NCI-H748 treated with DMSO at 0.1 percent for 48 hours (cell line): ENCODE results near the gene RNU4-1.
"Not testable (repeated sequence)": the region's sequence is repeated elsewhere in the genome, so short reads cannot be mapped to it uniquely, and the experiment has no call there.

ENCODE experiments used
- DNase-seq: peaks from one replicate; lab custom pipeline; 2025; lab: John Stamatoyannopoulos, UW

The RNU4-1 gene

DNA sequence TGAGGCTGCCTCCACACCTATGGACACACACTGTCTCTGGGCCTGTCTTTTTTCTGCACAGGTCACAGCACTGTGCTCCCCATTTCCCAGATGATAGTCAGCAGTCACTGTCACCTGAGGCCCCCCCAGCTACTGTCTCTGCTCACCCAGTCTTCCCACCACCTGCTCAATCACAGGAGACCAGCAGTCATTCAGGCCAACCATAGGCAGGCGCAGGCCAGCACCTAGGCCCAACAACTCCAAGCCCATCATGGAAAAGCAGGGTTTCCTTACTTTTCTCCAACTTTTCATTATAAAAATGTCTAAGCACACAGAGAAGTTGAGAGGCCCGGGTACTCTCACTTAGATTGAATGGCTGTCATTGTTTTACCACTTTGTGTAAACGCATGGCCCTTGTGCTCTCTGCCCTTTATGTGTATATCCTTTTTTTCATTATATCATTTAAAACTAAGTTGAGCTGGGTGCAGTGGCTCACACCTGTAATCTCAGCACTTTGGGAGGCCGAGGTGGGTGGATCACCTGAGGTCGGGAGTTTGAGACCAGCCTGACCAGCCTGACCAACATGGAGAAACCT, 34.6 kb downstream of the RNU4-1 start:
- no peak for DNase-seq

DNA sequence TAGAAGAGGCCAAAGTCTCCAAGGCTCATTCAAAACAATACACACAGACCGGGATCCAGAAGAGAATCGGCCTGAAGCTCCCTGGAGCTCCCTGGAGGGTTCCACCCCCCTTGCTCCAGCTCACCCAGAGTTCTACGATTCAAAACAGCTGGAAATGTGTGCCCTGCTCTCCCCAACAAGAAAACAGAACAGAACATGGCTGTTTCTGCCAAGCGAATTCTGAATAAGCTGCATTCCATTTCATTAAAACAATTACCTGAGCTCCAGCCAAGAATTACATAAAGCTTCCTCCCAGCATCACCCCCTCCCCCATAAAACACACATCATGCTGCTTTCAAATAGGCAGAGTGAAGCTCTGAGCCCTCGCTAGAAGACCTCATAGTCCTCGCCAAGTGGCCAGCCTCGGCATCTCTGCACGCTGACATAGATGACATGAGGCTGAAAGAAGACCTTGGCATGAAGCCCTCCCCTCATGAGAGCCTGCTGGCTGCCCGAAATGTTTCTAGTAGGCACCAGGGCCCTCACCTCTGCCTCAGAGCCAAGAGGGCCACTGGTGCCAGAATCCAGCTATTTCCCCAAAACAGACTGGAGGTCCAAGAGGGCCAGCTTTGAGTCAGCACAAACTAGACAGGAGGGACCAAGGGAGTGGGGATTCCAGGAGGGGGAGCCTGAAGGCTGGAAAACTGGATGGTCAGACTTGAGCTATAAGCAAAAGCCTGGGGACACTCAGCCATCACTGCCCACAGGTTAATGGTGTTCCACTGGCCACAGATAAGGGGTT, 35.8 kb downstream of the RNU4-1 start:
- no peak for DNase-seq

DNA sequence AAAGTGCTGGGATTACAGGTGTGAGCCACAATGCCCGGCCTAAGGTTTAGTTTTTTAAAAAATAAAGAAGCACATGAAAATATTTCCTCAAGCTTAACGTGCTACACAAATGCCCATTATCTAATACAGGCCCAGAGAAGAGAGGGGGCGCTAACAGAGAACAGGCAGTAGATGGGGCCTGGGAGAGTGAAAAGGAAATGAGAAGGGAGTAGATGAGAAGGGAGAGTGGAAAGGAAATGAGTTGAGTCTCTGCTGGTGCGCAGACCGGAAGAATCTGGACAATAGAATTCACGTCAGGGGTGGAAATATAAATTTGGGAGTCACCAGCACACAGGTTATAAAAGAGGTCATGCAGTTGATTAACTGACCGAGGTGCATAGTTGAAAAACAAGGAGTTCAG, 38.2 kb downstream of the RNU4-1 start:
- no peak for DNase-seq

DNA sequence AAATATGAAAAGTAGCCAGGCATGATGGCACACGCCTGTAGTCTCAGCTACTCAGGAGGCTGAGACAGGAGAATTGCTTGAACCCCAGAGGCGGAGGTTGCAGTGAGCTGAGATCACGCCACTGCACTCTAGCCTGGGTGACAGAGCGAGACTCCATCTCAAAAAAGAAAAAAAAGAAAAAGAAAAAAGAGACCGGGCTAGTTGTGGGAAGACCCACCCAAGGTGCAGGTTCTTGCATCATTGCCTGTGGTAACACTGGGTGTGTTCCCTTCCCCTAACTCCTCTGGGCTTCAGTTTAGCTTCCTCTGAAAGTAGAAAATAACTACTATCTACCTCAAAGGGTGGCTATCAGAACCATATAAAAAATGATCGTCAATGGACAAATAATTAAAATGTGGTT, 39.7 kb downstream of the RNU4-1 start:
- DNase-seq: not testable (repeated sequence)

DNA sequence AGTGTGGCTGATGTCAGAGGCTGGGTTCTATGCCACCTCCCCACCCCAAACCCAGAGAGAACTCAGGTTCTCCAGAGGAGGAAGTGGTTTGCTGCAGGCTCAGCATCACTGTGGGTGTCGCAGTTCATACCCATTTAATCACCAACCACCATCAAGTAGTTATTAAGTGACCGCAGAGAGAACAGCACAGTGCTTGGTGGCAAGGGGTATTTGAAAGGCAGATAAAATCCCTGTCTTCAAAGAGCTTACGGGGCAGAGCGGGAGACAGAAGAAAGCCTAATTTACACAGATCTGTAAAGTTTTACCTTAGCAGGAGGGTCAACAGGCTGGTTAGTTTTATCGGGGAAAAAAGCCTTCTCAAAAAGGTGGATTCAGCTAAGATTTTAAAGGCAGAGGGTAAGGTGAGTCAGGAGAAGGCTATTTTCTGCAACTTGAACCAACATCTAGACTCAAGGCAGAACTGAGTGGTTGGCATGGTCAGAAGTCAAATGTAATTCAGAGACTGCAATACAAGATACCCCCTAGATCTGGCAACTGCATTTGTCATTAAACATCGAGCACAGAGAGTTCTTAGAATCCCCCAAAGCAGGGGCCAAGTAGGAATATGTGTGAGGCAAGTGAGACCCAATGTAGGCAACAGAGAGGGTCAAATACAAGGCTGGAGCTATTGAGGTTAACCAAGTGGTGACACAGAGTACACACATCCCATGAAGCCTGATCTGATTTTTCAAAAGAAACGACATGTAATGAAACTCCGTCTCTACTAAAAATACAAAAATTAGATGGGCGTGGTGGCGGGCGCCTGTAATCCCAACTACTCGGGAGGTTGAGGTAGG, 40.7 kb downstream of the RNU4-1 start:
- no peak for DNase-seq

DNA sequence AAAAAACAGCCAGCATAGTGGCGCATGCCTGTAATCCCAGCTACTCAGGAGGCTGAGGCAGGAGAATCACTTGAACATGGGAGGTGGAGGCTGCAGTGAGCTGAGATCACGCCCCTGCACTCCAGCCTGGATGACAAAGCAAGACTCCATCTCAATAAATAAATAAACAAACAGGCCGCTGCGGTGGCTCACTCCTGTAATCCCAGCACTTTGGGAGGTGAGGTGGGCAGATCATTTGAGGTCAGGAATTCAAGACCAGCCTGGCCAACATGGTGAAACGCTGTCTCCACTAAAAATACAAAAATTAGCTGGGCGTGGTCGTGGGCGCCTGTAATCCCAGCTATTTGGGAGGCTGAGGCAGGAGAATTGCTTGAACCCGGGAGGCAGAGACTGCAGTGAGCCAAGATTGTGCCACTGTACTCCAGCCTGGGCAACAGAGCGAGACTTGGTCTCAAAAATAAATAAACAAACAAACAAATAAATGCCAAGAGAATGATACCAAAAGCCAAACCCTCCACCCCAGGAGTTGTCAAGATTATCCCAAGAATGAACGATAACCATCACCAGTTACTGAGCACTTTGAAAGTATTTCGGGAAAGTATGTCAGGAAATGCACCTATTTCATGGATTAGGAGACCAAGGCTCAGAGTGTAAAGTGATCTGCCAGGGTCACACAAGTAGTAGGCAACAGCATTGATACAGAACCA, 41.5 kb downstream of the RNU4-1 start:
- DNase-seq: not testable (repeated sequence)

DNA sequence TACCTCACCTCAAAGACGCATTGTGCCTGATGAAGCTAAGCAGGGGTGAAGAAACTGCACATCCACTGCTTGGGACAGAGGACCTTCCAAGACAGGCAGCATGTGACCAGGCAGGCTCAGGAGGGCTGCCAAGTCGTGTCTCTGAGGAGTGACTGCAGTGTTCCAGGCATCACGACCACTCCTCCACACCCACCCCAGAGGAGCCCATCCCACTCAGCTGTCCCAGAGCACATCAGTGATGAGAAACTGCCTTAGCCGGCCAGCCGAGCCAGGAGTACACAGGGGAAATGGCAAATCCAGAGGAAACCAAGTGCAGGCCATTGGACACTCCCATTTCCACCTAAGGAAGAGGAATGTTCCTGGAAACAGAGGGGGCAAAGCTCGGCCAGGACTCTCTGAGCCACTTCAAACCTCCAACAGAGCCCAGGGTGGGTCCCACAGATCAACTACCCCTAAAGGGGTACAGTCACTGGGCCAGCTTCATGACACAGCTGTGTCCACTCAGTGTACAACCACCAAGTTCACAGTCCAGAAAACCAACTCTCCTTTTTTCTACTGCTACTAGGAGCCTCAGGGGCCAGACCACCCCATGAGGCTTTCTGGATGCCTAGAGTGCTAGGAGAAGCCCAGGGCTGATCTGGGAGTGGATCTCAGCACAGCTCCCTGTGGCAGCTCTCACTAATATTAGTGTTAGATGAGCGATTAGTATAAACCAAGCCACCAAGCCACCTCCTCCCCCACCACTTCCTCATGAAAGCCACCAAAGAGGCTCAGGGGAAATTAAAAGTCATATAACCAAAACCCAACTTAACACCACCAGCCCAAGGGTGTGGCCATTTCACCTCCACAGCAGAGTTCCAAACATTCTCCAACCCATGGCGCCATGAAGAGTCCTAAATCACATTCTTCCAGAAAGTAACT, 42.9 kb downstream of the RNU4-1 start:
- no peak for DNase-seq

DNA sequence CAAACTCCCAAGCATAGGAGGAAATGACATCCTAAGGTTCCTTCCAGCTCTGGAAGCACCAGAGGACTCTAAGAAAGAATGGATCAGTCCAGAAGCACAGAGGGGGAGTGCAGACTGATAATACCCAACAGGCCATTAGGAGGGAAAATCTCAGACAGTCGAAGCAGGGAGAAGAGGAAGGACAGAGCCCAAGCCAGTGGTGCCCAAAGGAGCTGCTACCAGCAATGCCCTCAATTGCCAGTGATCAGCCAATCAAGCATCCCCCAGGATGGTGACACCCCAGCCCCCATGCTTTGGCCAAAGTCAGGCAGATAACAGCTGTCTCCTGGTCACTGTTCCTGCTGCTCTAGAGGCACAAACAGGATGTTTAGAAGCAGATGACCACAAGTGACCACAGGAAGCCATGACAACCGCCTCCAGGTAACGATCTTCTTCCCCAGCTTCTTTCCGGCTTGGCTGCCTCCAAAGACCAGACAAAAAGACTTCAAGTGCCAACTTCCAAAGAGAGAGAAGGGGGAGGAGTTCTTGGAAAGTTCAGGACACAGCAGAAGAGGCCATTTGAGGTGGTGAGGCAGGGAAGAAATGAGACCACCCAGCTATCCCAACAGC, 43.7 kb downstream of the RNU4-1 start:
- DNase-seq: no peak

DNA sequence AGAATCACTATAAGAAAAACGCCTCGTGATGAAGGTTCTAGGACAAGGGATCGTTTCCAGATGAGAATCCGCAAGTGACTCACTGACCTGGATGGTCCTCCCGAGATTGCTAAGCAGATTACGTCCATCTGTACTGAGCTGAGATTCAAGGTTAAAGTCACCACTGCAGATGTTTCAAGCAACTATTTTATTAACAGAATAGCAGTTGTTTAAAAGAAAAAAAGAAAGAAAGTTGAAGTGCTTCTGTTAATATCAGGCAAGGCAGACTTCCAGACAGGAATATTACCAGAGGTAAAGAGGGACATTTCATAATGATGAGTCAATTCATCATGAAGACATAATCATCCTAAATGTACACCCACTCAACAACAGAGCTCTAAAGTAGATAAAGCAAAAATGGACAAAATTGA, 45.4 kb downstream of the RNU4-1 start:
- DNase-seq: no peak

DNA sequence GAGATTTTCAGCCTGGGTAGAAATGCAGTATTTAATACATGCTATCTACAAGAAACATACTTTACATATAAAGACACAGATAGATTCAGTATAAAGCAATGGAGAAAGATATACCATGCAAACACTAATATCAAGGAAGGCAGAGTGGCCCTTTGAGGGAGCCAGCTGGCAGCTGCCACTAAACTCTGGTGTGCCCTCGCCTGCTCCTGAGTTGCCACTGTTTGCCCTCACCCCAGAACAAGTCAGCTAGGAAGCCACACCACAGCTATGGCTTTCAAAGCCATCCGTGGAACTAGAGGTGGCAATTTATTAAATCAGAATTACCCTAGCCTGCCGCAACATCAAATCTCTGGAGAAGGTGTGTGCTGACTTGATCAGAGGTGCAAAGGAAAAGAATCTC, 45.9 kb downstream of the RNU4-1 start:
- DNase-seq: no peak

DNA sequence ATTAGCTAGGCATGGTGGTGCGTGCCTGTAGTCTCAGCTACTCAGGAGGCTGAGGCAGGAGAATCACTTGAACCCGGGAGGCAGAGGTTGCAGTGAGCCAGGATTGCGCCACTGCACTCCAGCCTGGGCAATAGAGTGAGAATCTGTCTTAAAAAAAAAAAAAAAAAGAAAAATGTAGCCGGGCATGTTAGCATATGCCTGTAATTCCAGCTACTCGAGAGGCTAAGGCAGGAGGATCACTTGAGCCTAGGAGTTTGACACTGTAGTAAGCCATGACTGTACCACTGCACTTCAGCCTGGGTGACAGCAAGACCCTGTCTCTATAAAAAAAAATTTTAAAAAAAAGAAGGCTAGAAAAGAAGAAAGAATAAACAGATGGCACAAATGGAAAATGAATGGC, 46.3 kb downstream of the RNU4-1 start:
- not testable (repeated sequence) for DNase-seq
